HG03135 (cell line): ENCODE data around the gene TMEM9.

Experiments used
- ATAC-seq: cut with Tn5 transposase; IDR thresholded peaks from one replicate; pipeline ENCODE4 v1.9.1; 2021; ENCODE audit warnings: mild to moderate bottlenecking, moderate library complexity; ENCODE audit not compliant: unreplicated experiment

The TMEM9 gene

DNA sequence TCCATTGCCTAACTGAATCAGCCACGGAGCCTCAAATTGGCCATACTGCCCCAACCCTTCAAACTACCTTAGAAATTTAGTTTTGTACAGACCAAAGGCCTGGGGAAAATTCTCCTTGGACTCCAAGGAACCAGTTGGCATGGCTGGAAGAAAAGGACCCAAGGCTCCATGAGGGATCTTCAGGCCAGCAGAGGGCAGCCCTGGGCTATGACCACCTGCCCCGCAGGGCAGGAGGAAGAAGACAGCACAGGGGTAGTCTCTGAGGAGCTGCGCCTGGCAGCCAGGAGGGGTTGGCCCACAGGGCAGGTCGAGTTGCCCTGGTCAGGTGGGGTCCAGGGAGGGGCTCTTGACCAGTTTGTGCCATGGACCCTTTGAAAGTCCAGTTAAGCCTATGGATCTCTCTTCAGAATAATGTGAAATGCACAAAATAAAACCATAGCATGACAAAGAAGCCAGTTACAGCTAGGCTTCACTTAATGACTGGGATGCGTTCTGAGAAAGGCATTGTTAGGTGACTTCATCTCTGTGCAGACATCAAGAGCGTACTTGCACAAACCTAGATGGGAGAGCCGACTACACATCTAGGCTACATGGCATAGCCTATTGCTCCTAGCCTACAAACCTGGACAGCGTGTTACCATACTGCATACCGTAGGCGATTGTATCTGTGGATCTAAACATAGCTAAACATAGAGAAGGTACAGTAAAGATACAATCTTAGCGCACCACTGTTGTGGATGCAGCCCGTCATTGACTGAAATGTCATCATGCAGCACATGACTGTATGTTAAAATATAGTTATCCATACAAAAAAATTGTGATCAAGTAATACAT lies 68.2 kb downstream of the TMEM9 start:
- no peak for ATAC-seq
